Stimulated activated CD4-positive, alpha-beta T cell treated with anti-CD3 and anti-CD28 coated beads, Interleukin-12 subunit alpha, Interleukin-12 subunit beta, amount 100 ng/mL, for 24 hours (primary cell): ENCODE measurements around the gene TDRD10.

ENCODE experiments used
- DNase-seq, 2 experiments: peaks; one replicate each; pipeline ENCODE4 v3.0.0-alpha.2; 2020; ENCODE audit warnings: low read depth in 2 of 2

Gene TDRD10

DNA sequence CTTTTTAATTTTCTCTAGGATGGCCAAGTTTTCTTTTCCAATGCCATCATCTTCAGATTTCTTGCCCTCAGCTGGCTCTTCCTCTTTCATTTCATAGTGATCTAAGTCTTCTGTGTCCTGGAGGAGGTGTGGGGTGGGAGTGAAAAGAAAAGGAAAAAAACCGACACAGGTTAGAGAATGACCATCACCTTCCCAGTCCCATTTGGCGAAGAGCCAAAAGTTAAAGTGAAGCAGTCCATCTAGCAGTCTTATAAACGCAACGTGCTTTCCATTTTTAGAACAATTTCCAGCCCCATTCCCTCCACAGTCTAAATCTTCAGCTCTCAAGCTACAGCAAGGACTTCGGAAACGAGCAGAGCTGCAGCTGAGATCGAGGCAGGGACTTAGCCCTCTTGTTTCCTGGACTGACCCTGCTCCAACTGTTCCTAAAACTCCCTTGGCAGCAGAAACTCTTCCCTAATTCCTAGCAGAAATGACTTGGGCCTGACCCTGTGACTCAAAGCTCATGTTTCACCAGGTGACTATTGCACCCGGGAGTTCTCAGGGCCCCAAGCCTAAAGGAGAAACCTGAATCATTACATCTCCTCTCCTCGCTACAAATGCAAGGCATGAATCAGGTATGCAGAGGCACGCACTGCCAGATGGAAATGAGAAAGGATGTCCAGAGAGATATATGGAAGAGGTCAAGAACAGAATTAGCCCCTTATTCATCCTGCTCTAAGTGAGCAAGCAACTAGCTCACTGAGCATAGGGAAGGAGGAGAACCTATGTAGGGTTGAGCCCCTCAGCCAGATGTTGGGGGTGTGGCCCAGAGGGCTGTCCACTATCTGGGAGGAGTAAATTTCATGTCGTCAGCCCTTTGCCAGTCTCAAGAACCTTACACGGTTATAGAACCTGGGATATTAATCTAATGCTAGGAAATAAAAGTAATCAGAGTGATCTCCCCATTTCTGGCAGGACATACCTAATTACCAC lies 51.3 kb downstream of the TDRD10 start:
- DNase-seq, result no peak

GRCh38 chr1:154556422-154556821 lies 54.4 kb downstream of the TDRD10 start:
- DNase-seq, result no peak

GRCh38 chr1:154557248-154557938 lies 55.4 kb downstream of the TDRD10 start:
- no peak for DNase-seq

DNA sequence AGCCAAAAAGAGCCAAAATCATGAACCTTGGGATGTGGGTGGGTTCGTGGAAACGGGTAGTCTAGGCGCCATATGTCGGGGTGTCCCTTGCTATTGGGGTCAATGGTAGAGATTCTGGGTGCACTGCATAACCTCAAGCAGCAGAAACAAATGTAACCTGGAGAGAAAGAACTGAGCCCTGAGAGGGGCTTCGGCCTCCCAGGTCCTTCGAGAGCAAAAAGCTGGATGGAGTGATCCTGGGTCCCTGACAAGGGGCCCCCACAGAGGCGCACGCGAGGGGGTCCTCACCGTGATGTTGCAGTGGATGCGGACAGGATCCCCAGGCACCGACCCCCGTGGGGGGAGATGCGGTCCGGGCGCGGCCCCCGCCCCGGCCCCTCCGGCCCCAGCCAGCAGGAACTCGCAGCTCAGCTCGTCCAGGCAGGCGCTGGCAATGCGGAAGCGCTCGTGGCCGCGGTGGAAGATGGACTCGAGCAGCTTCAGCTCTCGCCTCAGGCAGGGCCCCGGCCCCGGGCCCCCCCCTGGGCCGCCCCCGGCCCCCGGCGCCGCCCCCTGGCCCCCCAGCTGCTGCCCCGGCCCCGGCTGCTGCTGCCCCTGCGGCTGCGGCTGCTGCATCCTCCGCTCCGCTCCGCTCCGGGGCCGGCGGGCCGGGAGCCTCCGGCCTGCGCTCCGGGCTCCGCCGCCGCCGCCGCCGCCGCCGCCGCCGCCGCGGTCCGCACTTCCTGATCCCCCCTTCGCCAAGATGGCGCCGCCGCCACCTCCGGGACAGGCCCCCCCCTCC lies 56.1 kb downstream of the TDRD10 start, which contains the start of gene UBE2Q1:
Gene UBE2Q1, minus strand, starts transcription at position 724 of the 781 bp plus-strand sequence. Its CDS starts 109 bp downstream, at position 615.
- DNase-seq, result no peak

DNA sequence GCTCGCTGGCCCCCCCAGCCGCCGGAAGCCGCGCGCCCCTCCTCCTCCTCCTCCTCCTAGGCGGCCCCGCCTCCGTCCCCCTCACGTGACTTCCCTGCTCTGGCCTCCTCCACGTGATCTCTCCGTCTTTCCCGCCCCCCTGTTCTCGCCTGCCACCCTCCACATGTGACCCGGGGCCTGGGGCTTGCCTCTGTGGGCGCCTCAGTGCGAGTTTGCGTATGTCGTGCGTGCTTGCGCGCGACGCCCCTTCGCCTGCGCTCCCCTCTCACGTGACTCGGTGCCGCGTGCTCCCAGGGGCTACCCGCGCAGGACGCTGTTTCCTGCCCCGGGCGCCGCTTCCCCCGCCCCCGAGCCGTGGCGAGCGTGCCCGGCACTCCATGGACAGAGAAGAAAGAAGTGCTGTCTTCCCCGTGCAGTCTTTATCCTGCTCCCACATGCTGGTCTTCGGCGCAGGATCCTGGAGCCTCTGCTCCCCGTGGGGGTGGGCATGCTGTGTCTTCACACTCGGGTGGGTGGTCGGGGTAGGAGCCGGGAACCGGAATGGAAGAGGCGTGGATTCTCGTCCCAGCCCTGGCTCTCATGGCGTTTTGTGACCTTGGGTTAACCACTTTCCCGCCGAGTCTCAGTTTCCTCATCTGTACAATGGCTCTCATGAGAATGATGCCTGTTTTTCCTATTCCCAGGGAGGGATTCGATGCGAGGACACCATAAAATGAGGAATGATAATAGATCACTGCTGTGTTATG lies 56.9 kb downstream of the TDRD10 start:
- peak; percentile 98 to 99 for DNase-seq

DNA sequence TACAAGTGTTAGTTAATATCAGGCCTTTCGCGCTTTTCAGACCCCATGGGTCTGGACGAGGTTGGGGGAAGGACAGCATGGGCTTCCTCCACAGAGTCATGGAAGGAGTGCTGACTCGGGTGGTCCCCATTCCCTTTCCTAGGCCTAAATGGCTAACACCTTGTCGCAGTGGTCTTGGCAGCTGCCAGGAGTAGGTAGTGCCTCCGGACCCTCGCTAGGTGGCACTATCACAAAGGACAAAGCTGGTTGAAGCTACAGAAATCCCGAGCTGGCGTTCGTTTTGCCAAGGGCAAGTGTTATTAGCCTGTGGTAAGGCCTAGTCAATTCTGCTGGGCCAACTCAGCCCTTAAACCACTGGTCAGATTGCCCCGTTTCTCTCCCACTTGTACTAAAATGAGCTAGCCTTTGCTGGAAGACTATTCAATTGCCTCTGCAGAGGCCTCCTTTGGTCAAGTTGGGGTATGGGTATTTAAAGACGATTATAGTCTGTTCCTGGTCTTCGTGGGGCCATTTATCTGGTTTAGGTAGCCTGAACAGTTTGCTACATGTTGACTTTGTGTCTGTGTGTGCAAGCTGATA lies 57.5 kb downstream of the TDRD10 start:
- peak; percentile 62 to 76 for DNase-seq

DNA sequence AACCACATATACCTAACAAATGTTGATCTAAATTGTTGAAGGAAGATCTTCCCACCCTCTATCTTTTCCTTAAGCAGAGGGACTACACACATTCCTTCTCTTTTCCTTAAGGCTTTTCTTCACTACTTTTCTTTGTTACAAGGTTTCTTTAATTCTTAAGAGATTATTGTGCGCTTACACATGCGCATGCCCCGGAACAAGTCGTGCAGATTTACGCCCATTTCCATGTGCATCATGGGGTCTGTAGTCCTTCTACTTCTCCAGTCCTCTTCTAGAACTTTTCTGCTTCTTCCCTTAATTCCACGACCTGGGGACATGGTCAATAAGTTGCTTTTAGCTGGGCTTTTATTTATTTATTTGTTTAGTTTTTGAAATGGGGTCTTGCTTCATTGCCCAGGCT lies 63.9 kb downstream of the TDRD10 start:
- no peak for DNase-seq

DNA sequence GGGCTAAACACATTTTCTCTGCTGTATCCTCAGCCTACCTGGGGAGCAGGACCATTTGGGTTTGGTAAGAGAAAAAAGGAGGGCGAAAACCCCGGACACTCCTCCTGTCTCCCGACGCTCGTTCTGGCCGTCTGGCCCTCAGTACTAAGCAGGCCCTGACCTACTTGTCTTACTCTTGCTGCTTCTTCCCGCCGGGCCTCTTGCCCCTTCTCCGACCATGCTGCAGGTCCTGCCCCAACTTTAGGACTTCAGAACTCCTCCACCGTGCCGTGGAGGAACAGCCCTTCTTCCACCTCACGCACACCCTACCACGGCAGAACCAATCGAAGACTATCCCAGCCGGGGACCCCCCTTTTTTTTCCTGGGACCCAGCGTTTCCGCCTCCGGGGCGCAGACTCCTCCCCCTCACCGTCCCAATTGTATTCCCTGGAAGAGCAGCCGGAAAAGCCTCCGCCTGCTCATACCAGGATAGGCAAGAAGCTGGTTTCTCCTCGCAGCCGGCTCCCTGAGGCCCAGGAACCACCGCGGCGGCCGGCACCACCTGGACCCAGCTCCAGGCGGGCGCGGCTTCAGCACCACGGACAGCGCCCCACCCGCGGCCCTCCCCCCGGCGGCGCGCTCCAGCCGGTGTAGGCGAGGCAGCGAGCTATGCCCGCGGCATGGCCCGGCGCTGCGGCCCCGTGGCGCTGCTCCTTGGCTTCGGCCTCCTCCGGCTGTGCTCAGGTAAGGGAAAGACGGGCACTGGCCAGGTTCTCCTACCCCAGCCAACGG lies 65.6 kb downstream of the TDRD10 start, which contains the start of gene CHRNB2:
Gene CHRNB2, plus strand, starts transcription at position 393 of the 771 bp plus-strand sequence. Its CDS starts 267 bp downstream, at position 660.
- DNase-seq, result peak; percentile 34 to 56

- no peak for DNase-seq
Observed at GRCh38 chr1:154568157-154568815, 66.3 kb downstream of the TDRD10 start.

DNA sequence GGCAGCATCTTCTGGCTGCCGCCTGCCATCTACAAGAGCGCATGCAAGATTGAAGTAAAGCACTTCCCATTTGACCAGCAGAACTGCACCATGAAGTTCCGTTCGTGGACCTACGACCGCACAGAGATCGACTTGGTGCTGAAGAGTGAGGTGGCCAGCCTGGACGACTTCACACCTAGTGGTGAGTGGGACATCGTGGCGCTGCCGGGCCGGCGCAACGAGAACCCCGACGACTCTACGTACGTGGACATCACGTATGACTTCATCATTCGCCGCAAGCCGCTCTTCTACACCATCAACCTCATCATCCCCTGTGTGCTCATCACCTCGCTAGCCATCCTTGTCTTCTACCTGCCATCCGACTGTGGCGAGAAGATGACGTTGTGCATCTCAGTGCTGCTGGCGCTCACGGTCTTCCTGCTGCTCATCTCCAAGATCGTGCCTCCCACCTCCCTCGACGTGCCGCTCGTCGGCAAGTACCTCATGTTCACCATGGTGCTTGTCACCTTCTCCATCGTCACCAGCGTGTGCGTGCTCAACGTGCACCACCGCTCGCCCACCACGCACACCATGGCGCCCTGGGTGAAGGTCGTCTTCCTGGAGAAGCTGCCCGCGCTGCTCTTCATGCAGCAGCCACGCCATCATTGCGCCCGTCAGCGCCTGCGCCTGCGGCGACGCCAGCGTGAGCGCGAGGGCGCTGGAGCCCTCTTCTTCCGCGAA lies 69.4 kb downstream of the TDRD10 start:
- DNase-seq, result no peak

- DNase-seq, result no peak
Observed at GRCh38 chr1:154571964-154572288, 69.9 kb downstream of the TDRD10 start.

GRCh38 chr1:154572468-154573167 lies 70.6 kb downstream of the TDRD10 start:
- DNase-seq, result no peak

DNA sequence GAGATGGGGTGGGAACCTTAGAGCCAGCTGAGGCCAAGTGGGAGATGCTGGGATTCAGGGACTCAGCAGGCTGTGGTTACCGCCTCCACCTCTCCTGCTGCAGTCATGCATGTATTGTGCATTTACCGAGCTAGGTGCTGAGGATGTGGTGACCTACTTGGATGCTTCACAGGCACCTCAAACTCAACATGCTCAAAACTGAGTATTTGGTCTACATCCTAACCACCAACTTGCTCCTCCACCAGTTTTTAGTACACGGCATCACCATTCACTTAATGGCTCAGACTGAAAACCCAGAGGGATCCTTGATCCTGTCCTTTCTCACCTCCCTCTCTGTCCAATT lies 71.1 kb downstream of the TDRD10 start:
- DNase-seq, result no peak

DNA sequence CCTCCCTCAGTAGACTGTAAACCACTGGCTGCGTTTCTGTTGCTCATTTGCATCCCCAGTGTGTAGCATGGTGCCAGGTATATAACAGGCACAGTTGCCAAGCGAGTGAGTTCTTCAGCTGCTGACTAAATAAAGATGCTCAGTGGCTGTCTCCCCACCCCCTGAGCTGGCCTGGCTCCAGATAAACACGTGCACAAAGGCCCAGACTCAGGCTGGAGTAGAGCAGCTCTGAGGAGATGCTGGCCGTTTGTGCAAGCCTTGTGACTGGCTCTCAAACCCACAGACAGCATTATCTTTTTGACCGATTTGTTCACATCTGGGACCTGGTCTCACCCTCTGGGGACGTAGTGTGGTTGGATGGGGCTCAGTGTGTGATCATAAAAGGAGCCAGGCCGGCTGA lies 72.7 kb downstream of the TDRD10 start:
- DNase-seq, result no peak

GRCh38 chr1:154575147-154575927 lies 73.3 kb downstream of the TDRD10 start:
- DNase-seq, result no peak

DNA sequence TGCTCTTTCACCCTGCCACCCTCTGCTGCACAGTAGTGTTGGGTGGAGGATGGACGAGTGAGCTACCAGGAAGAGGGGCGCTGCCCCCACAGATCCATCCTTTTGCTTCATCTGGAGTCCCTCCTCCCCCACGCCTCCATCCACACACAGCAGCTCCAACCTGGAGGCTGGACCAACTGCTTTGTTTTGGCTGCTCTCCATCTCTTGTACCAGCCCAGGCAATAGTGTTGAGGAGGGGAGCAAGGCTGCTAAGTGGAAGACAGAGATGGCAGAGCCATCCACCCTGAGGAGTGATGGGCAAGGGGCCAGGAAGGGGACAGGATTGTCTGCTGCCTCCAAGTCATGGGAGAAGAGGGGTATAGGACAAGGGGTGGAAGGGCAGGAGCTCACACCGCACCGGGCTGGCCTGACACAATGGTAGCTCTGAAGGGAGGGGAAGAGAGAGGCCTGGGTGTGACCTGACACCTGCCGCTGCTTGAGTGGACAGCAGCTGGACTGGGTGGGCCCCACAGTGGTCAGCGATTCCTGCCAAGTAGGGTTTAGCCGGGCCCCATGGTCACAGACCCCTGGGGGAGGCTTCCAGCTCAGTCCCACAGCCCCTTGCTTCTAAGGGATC lies 74.0 kb downstream of the TDRD10 start:
- DNase-seq, result no peak
